Stimulated activated CD4-positive, alpha-beta T cell treated with anti-CD3 and anti-CD28 coated beads, Interleukin-4, amount 100 ng/mL, for 4 hours (primary cell): ENCODE data around the gene TMEM252.
A peak's percentile ranks its signal among the peaks of the same experiment; 100 is the strongest.

ENCODE experiments used
- DNase-seq, 2 experiments: peaks; one replicate each; pipeline ENCODE4 v3.0.0-alpha.2; 2020

Gene TMEM252, protein sequence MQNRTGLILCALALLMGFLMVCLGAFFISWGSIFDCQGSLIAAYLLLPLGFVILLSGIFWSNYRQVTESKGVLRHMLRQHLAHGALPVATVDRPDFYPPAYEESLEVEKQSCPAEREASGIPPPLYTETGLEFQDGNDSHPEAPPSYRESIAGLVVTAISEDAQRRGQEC

DNA sequence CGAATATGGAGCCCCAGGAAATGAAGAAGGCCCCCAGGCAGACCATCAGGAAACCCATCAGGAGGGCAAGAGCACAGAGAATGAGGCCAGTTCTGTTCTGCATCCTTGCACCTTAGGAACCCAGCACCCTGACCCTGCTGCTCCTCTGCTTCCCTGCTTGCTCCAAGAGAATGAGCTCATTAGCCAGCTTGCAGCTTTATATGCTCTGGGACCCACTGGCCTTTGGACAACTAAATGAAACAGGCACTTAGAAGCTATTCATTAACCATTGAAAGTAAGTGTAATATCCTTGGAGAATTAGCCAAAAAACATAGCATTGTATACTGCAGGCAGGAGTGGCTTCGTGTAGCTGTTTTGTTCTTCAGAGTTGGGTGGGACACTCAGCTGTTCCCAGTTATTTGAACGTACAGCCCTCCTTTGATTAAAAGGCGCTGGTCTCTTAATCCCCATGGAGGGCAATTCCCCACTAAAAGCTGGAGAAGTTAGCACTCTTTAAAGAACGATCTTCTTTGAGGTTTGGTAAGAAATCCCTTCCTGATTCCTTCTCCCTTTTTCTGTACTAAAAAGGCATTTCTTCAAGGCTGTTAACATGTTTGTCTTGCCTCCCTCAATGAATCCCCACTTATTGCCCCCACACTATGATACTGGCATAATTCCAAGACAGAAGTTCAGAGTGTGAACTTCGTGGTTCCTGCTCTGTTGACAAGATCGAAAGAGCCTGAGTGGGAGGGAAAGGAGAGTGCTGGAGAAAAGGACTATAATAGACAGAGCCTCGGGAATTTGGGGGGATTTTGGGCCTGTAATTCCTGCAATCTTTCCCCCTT, at the start of gene TMEM252:
TSS of gene TMEM252 (minus strand) at position 172 of the 824 bp plus-strand sequence. CDS start at position 103, 69 bp downstream.
- no peak for DNase-seq

DNA sequence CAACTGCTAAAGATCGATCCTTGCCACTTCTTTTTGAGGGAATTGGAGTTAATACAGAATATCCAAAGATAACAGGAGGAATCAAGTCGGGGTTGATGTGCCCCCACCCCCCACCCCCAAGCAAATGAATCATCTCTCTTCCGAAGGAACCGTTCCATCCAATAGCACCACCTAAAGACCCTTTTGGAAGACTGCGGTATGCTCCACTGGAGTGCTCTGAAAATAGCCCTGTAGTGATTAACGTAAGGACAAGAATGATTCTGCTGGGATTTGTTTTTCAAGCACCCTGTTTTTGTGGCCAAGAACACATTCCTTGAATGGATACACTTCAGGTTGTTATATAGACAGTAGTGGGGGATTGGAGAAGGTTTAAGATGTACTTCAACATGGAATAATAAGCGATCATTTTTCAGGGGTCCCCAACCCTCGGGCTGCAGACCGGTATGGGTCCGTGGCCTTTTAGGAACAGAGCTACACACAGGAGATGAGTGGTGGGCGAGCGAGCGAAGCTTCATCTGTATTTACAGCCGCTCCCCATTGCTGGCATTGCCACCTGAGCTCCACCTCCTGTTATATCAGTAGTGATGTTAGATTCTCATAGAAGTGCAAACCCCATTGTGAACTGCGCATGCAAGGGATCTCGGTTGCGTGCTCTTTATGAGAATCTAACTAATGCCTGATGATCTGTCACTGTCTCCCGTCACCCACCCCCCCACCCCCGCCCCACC, 44.5 kb upstream of the TMEM252 start:
- DNase-seq, result no peak

DNA sequence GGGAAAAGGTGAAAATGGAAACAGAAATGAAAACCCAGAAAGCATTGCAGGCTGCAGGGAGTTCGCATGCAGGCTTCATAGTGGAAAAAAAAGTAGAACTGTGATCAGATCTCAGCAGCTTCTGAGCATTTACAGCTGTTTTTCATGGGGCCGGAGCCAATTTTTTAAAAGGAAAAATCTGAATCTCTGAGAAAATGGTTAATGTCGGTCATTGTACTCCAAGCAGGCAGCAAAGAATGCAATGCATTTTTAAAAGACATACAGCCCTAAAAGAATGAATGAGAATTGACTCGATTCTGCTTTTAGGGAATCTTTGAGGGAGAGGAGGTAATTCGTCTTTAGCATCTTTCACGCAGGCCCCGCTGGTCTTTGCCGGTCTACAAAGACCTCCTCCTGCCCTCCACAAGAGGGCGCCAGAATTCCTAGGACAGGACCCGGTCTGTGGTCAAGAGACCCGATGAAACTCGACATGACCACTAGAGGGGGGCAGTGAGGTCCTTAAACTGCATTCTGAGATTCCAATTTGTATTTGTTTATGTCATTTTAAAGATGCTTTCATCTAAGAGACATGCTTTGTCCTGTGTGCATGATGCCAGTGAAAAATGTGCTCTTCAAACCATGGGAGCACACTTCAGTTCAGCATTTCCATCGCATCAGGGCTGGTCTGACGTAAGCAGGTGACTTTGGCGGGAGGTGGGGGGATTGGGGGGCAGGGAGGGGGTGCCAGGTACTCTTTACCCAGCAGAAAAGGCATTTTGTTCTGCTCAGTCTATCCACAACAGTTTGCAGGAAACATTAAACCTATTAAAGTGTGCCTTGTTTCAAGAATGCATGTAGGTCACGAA, 43.7 kb upstream of the TMEM252 start:
- DNase-seq, result peak; percentile 68 to 70

- DNase-seq, result no peak
Observed at GRCh38 chr9:68581696-68582095, 41.0 kb upstream of the TMEM252 start.

DNA sequence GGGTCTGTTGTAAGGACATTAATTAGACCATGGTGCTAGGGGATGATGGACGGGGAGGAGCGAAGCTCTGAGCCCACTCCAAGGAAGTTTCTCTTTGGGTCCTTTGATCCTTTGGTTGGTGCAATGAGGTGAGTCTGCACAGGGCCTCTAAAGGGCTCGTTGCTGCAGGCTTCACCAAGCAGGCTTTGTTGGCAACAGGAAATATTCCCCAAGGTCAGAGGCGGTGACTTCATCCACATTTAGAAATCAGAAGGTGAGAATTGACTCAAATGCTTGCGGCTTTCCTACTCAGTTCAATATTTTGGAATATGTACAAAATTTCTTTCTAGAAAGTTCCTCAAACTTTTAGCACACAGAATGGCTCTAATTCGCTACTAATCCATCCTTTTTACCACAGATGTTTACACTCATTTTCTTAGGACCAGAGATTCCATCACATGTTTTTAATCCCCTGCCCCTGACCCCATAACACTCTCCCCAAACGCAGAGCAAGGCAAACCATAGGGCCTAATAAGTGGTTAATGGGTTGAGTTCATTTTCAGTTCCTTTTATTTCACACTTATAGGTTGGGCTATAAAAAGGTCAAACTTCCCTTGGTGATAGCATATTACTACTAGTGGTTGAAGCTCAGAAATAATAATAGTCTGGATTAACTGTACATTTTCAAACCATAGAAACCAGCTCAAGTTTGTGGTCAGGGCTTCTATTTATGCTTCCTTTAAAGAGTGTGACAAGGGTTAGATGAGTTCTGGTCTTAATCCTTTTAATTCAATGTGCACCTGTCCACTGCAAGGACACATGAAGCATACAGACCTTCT, 37.3 kb upstream of the TMEM252 start:
- DNase-seq, result no peak

GRCh38 chr9:68575817-68576216, 35.1 kb upstream of the TMEM252 start:
- DNase-seq, result no peak

GRCh38 chr9:68574150-68574549, 33.5 kb upstream of the TMEM252 start:
- no peak for DNase-seq

GRCh38 chr9:68567565-68567964, 26.9 kb upstream of the TMEM252 start:
- DNase-seq, result no peak

DNA sequence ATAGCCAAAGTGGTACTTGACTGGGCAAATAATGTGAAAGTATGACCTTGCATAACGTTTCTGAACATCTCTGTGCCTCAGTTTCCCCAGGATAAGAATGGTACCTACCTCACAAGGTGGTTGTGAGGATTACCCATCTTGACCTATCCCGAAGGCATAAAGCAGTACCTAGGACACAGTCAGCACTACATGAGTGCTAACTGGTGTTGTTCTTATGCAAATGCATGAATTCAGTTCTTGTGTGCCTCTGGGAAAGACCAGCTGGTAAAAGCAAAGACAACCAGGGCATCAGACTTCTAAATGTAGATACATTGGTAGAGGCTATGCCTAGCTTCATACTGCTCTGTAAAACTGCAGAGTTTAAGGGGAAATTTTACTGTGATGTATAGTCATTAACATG, 21.8 kb upstream of the TMEM252 start:
- DNase-seq, result no peak

DNA sequence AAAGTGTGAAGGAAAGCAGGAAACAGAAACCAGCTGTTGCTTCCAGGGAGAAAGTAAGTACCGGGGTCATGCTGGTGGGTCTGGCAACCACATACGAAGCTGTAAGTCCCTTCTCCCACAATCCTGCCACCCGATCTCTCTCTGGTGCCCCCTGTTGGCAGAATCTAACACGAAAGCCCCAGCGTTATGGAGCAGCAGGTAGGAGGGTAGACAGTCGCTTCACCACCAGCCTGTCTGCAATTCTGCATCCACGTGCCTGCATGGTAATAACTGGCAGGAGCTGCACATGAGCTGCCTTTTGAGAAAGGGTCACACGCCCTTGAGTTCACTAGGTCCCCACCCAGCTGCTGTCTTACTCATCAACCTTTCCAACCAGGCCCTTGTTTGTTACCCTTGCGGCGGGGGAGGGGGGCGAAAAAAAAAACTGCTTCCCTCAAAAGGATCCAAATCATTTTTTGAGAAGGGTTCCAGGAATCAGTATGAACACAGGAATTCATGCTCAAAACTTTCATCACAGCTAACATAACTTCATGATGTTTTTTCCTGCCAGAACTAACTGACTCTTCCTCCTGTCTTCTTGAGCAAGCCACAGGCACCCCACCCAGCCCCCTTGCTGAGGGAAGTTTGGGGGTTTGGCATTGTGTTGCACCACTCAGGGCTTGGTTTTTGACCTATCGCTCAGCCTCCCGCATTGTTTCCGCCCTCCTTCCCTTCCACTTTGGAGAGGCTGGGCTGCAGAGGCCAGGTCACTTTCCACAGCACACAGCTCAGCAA, 19.6 kb upstream of the TMEM252 start:
- DNase-seq, result peak; percentile 14 to 34

DNA sequence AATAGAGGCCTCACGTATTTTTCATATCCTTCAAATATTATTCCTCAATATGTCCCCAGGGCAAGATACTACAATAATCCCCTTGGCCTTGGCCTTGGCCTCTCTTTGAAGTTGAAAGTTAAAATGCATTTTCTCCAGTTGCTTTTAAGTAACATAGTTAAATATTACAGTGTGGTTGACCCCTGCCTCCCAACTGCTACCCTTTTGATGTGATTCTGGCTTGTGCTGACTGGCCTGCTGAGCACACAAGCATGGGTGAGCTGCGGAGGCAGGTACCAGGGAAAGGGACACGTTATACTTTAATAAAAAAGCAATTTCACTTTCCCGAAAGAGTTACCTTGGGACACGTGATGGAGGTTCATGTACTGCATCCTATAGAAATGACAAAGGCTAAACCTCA, 17.9 kb upstream of the TMEM252 start:
- no peak for DNase-seq

DNA sequence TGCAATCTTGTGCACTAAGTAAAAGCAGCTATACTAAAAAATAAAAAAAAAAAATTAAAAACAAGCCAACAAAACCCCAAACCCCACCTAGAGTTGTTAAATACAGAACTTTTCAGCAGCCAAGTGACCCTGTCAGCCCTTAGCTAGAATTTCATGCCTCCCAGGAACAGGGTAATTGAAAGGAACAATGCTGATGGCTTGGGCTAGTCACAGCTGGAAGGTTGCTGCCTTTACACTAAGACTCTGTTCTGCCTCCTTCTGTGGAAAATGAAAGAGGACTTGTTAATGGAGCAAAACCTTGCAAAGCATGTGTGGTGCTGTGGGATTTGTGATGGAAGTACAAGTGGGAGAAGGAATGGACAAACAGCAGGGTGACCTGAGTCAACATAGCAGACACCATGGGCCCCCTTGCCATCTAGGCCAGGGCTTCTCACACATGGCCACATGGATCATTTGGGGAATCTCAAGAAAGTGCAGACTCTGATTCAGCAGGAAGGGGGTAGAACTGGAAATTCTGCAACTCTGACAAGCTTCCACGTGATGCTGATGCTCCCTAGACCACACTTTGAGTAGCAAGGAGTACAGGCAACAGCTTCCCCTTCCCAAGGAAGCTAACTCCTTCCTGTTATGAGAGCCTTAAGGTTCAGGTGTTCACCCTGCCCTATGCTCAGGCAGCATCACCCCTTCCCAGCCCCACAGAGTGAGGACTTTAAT, 14.9 kb upstream of the TMEM252 start:
- no peak for DNase-seq

- no peak for DNase-seq
Observed at GRCh38 chr9:68552700-68553476, 12.2 kb upstream of the TMEM252 start.

DNA sequence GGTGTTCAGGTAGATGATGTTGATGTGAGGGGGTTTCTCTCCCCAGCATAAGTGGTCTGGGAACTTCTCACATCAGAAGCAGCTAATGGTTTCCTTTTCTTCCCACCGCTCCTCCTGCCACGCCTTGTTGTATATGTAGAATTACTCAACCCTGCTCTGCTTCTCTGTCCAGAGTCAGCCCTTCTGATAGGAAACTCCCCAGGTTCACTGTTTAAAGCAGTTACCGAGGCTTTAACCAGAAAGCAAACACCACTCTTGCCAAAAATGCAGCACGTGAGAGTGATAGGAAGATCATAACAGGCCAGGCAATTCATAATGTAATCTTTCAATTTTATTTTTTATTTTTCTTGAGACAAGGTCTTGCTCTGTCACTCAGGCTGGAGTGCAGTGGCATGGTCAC, 10.5 kb upstream of the TMEM252 start:
- DNase-seq, result no peak

- DNase-seq, result no peak
Observed at GRCh38 chr9:68548241-68548640, 7.6 kb upstream of the TMEM252 start.

DNA sequence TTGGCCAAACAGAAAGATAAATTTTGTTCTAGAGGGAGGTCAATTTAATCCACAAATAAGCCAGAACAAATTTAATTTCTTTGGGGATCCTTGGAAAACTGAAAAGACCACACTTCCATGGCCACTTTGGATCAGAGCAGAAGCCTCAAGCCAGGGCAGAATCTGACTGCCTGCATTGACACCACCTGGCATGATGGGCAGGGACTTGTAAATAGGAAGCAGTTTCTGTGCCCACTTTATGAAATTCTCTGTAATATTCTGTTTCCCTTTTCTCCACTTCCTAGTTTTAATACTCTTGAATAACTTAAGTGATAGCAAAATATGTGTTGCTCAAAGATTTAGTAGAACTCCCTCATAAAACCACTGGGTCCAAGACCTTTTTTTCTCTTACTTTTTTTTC, 6.7 kb upstream of the TMEM252 start:
- DNase-seq, result no peak

- DNase-seq, result no peak
Observed at GRCh38 chr9:68546596-68547390, 6.1 kb upstream of the TMEM252 start.

GRCh38 chr9:68545033-68545705, 4.5 kb upstream of the TMEM252 start:
- DNase-seq, result no peak
